Activated naive CD4-positive, alpha-beta T cell treated with anti-CD3 and anti-CD28 coated beads, Interleukin-2, amount 10 ng/mL, durations not matched to agents 7 days and 5 days (primary cell): Measurements from ENCODE around the gene AACS.
"Not testable (repeated sequence)": the region's sequence is repeated elsewhere in the genome, so short reads cannot be mapped to it uniquely, and the experiment has no call there.

Experiments
- CTCF ChIA-PET: fragments of 350-600 bp; sonication (Branson Sonifier 250); formaldehyde crosslinking; loops from one replicate; lab custom pipeline; 2021; ENCODE audit warnings: antibody characterized with exemption; lab: Charles Lee
- DNase-seq: peaks from one replicate; pipeline ENCODE4 v3.0.0-alpha.2; 2020
- H3K27ac Mint-ChIP-seq: one replicate; pipeline ENCODE4 v1.8.0; 2021; ENCODE audit warnings: mild to moderate bottlenecking, moderate library complexity, mixed read lengths
- H3K27me3 Mint-ChIP-seq: one replicate; pipeline ENCODE4 v1.8.0; 2021; ENCODE audit warnings: mild to moderate bottlenecking, mixed read lengths
- H3K36me3 Mint-ChIP-seq: one replicate; pipeline ENCODE4 v1.8.0; 2021; ENCODE audit warnings: mixed read lengths
- H3K4me1 Mint-ChIP-seq: one replicate; pipeline ENCODE4 v1.8.0; 2021; ENCODE audit warnings: mixed read lengths
- H3K4me3 Mint-ChIP-seq: one replicate; pipeline ENCODE4 v1.8.0; 2021; ENCODE audit warnings: mild to moderate bottlenecking, moderate library complexity, mixed read lengths
- H3K9me3 Mint-ChIP-seq: one replicate; pipeline ENCODE4 v1.8.0; 2021; ENCODE audit warnings: mixed read lengths

Gene AACS

DNA sequence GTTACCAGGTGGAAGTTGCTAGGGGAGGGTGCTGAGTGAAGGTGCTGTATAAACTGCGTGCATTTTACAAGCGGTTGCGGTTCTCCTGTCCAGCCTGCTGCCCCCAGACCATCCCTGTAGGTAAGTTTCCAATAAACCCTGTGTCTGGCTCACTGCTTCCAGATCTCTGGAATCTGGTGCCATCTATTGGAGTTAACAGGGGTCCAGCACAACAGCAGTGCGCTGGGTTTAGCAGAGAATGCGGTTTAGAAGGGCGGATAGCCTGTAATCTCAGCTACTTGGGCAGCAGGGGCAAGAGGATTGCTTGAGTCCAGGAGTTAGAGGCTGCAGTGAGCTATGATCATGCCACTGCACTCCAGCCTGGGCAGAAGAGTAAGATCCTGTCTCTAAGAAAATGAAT lies 4.9 kb downstream of the AACS start:
- Mint-ChIP-seq H3K4me3 (no peak overlapping the region), H3K27me3 (peaks cover 4% of the 10 kb centered on the region), H3K4me1 (peaks cover 16% of the 10 kb centered on the region), H3K27ac (no peak overlapping the region), H3K9me3 (no peaks in the 10 kb centered on the region), H3K36me3 (peaks cover 10% of the 10 kb centered on the region)
- CTCF ChIA-PET: interaction anchor here (0.9 kb wide), 1 partner anchor 130 kb away, joined by 4 read pairs; no protein-coding TSS in a partner anchor
- DNase-seq: no peak

DNA sequence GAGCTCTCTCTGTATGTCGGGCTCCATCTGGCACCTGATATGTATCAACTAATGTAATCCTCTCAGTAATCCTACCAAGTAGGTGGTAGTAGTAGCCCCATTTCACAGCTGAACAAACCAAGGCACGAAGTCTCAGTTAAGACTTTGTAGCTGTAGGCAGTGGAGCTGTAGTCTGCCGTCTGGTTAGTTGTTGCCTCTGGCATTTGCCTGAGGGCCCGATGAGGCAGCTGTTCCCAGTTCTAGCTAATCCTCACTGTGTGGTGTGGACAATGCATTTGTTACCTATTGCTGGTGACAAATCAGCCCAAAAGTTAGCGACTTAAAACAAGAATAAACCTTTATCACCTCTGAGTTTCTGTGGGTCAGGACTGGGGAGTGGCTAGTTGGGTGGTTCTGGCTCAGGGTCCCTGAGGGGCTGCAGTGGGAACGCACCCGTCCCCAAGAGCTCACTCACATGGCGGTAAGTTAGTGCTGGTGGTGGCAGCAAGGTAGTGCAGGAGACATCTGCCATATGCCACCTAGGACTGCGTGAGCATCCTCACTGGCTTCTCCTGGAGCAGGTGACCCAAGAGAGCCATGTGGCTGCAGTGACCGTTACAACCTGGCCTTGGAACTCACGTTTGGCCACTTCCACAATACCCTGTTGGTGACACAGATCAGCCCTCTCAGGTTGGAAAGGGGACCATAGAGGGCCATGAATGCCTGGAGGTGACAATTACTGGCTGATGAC lies 5.6 kb downstream of the AACS start:
- no peak overlapping the region for H3K27ac Mint-ChIP-seq
- peaks cover 4% of the 10 kb centered on the region for H3K27me3 Mint-ChIP-seq
- peaks cover 11% of the 10 kb centered on the region for H3K36me3 Mint-ChIP-seq
- peaks cover 16% of the 10 kb centered on the region for H3K4me1 Mint-ChIP-seq
- no peak overlapping the region for H3K4me3 Mint-ChIP-seq
- CTCF ChIA-PET: no interaction called here
- DNase-seq: no peak
- no peaks in the 10 kb centered on the region for H3K9me3 Mint-ChIP-seq

DNA sequence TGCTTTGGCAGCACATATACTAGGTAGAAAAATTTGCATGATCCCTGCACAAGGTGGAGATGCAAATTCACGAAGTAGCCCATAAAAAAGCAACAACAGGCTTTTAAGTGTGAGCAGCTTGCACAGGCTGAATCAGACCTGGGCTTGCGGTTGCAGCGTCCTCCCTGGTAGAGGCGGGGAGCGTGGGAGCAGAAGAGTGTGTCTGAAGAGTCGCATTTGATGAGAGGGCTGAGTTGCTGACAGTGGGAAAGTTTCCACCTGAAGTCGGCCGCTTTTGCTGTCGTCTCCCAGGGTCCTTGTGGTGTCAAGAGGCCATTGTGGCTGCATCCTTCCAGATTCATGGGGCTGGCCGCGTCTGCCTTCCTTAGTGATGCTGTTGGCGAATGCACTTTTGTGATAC lies 6.2 kb downstream of the AACS start:
- CTCF ChIA-PET: no interaction called here
- DNase-seq: no peak

DNA sequence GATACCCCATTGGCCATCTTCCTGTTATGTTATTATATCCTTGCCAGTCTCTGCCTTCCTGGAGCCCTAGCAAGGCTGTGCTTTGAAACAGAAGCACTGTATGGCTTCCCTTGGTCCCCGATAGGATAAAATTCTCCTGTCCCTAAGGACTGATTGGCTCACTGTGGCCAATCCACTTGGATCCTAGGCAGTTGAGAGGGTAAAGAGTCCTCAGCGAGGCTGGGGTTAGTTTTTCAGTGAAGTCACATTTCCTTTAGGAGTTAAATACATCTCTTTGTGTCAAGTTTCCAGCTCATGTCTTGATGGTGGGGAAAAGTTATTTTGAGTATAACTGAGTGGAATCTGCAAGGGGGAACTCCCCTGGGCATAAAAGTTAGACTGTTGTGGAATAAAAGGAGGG lies 7.3 kb downstream of the AACS start:
- no peaks in the 10 kb centered on the region for H3K9me3 Mint-ChIP-seq

More for the DNA sequence above, 6.2 kb downstream of the AACS start:
- Mint-ChIP-seq H3K27ac (no peak overlapping the region), H3K4me1 (peaks cover 12% of the 10 kb centered on the region), H3K36me3 (peaks cover 17% of the 10 kb centered on the region), H3K9me3 (no peaks in the 10 kb centered on the region), H3K27me3 (peaks cover 4% of the 10 kb centered on the region), H3K4me3 (no peak overlapping the region)

DNA sequence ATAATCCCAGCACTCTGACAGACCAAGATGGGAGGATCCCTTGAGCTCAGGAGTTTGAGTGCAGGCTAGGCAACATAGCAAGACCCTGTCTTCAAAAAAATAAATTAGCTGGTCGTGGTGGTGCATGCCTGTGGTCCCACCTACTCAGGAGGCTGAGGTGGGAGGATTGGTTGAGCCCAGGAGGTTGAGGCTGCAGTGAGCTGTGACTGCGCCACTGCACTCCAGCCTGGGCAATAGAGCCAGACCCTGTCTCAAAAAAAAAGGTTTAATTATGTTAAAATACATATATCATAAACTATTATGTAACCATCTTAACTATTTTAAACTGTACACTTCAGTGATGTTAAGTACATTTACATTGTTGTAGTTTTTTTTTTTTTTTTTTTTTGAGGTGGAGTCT lies 9.1 kb downstream of the AACS start:
- peaks cover 23% of the 10 kb centered on the region for H3K36me3 Mint-ChIP-seq
- H3K27ac Mint-ChIP-seq, DNase-seq, H3K4me3 Mint-ChIP-seq, H3K4me1 Mint-ChIP-seq, CTCF ChIA-PET, H3K27me3 Mint-ChIP-seq, H3K9me3 Mint-ChIP-seq: not testable (repeated sequence)

More for the DNA sequence above, 7.3 kb downstream of the AACS start:
- no peak overlapping the region for H3K27ac Mint-ChIP-seq
- CTCF ChIA-PET: no interaction called here
- peaks cover 2% of the 10 kb centered on the region for H3K4me1 Mint-ChIP-seq
- no peak for DNase-seq
- peaks cover 16% of the 10 kb centered on the region for H3K36me3 Mint-ChIP-seq
- no peak overlapping the region for H3K4me3 Mint-ChIP-seq
- no peaks in the 10 kb centered on the region for H3K27me3 Mint-ChIP-seq

DNA sequence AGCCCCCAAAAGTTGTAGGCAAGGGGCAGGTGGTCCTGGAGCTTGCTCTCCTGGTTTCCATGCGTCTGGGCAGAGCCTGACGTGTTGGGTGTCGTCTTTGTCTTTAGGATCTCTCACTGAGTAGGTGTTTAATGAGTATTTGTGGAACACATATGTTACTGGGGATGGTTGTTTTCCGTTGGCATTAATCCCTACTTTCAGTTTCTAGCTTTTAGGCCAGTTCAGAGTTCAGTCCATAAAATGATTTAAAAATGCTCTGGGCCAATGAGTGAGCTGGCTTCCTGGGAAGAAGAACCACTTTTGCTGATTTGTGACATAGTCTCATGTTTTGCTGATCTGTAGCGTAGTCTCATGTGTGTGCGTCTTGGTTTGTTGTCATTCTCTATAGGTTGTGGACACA lies 10.9 kb downstream of the AACS start:
- Mint-ChIP-seq H3K4me3 (no peak overlapping the region), H3K4me1 (no peaks in the 10 kb centered on the region), H3K9me3 (no peaks in the 10 kb centered on the region), H3K36me3 (peaks cover 29% of the 10 kb centered on the region), H3K27ac (no peak overlapping the region), H3K27me3 (no peaks in the 10 kb centered on the region)
- CTCF ChIA-PET: no interaction called here
- no peak for DNase-seq

DNA sequence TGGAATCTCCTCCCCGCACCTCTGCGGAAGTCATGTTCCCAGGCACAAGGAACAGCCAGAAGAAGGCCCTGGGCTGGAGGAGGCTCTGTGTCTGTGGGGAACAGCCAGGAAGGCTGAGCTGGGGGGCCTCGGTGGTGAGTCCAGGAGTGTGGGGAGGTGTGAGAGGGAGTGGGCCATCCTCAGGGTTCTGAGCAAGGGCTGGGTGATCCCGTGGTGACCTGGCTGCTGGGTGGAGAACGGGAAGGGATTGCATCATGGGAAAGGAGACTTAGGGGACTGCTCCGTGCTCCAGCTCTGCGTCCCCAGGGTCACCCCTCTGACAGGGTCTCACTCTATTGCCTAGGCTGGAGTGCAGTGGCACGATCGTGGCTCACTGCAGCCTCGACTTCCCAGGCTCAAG lies 13.8 kb downstream of the AACS start:
- CTCF ChIA-PET: no interaction called here
- no peak for DNase-seq

DNA sequence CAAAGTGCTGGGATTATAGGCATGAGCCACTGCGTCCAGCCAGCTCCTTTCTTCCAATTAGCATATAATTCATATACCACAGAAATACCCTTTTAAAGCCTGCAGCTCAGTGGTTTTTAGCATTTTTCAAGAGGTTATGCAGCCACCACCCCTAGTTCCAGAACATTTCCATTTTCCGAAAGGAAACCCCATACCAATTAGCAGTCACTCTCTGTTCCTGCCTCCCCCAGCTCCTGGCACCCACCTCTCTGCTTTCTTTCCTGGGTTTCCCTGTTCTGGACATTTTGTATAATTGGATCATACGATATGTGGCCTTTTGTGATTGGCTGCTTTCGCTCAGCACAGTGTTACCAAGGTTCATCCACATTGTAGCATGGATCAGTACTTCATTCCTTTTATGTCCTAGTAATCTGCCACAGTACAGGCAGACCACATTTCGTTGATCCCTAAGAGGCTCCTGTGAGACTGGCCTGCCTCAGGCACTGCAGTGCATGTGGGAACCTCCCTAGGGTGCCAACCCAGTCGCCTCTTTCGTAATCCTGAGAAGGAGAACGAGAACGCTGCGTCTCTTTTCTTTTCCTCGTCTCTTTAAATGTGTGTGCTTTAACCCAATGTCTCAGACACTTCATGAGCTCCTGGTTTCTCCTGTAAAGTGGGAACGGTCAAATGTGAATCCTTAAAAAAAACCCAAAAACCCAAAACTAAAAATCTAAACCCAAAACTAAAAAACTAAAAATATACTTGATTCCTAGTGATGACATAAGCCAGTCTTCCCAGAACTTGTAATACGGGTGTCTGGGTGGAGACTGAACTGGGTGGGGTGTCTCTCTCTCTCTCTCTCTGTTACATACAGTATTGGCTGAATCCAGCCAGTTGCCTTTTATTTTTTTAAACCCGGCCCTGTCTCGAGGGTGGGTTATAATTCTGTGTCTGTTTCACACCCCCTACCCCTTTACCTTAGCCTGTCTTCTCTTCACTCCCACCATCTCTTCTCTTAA lies 14.7 kb downstream of the AACS start:
- H3K36me3 Mint-ChIP-seq: peaks cover 28% of the 10 kb centered on the region
- no peak overlapping the region for H3K4me3 Mint-ChIP-seq
- no peak overlapping the region for H3K27ac Mint-ChIP-seq
- H3K9me3 Mint-ChIP-seq: no peaks in the 10 kb centered on the region
- no peaks in the 10 kb centered on the region for H3K4me1 Mint-ChIP-seq
- DNase-seq: no peak
- H3K27me3 Mint-ChIP-seq: no peaks in the 10 kb centered on the region
- CTCF ChIA-PET: no interaction called here

More for the DNA sequence above, 13.8 kb downstream of the AACS start:
- Mint-ChIP-seq H3K27me3 (no peaks in the 10 kb centered on the region), H3K4me1 (no peaks in the 10 kb centered on the region), H3K4me3 (no peak overlapping the region), H3K9me3 (no peaks in the 10 kb centered on the region), H3K27ac (no peak overlapping the region), H3K36me3 (peaks cover 26% of the 10 kb centered on the region)

DNA sequence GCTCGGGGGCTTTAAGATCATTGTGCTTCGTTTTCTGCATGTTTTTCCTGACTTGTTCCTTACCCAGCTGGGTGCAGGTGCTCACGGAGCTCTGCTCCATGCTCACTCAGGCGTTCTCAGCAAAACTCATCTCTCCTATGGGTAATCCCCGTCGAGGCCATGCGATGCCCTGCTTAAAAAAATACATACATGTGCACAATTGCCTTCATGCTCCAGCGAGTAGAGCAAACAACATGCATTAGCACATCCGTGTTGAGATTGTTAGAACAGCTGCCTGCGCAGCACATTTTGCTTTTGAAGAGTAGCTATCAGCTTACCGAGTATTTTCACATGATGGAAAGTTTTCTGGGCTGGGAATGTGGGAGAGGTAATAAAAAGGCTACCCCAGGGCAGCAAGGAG lies 16.2 kb downstream of the AACS start:
- Mint-ChIP-seq H3K4me1 (no peaks in the 10 kb centered on the region), H3K4me3 (no peak overlapping the region), H3K9me3 (no peaks in the 10 kb centered on the region), H3K36me3 (peaks cover 27% of the 10 kb centered on the region), H3K27me3 (no peaks in the 10 kb centered on the region), H3K27ac (peak overlapping the region; percentile 34)
- CTCF ChIA-PET: interaction anchor here (1.0 kb wide), 1 partner anchor 18 kb away, joined by 3 read pairs; no protein-coding TSS in a partner anchor
- no peak for DNase-seq

DNA sequence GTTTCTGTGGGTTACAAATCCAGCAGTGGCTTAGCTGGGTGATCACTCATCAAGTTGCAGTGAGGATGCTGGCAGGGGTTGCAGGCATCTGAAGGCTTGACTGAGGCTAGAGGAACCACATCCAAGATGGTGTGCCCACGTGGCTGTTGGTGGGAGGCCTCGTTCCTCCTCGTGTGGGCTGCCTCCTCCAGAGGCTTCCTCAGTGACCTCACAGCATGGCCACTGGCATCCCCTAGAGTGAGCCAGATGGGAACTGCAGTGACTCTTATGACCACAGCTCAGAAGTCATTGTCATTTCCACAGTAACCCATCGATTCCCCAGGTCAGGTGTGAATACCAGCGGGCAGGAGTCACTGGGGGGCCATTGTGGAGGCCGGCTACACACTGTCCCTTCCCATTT lies 17.8 kb downstream of the AACS start:
- H3K4me1 Mint-ChIP-seq: no peaks in the 10 kb centered on the region
- no peaks in the 10 kb centered on the region for H3K27me3 Mint-ChIP-seq
- H3K27ac Mint-ChIP-seq: no peak overlapping the region
- CTCF ChIA-PET: no interaction called here
- H3K4me3 Mint-ChIP-seq: no peak overlapping the region
- H3K36me3 Mint-ChIP-seq: peaks cover 25% of the 10 kb centered on the region
- DNase-seq: no peak
- no peaks in the 10 kb centered on the region for H3K9me3 Mint-ChIP-seq

DNA sequence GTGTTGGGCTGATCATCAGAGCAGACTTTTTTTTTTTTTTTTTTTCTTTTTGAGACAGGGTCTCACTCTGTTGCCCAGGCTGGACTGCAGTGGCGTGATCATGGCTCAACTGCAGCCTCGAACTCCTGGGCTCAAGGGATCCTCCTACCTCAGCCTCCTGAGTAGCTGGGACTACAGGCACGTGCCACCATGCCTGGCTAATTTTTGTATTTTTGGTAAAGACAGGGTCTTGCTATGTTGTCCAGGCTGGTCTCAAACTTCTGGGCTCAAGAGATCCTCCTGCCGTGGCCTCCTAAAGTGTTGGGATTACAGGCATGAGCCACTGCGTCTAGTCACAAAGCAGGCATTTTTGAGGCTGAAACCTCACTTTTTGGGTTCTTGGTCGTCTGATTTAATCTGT lies 23.0 kb downstream of the AACS start:
- H3K27ac Mint-ChIP-seq, H3K4me3 Mint-ChIP-seq, H3K4me1 Mint-ChIP-seq, H3K9me3 Mint-ChIP-seq, DNase-seq, H3K27me3 Mint-ChIP-seq: not testable (repeated sequence)
- peaks cover 14% of the 10 kb centered on the region for H3K36me3 Mint-ChIP-seq
- CTCF ChIA-PET: interaction anchor here (0.5 kb wide), 1 partner anchor 241 kb away, joined by 3 read pairs; no protein-coding TSS in a partner anchor

DNA sequence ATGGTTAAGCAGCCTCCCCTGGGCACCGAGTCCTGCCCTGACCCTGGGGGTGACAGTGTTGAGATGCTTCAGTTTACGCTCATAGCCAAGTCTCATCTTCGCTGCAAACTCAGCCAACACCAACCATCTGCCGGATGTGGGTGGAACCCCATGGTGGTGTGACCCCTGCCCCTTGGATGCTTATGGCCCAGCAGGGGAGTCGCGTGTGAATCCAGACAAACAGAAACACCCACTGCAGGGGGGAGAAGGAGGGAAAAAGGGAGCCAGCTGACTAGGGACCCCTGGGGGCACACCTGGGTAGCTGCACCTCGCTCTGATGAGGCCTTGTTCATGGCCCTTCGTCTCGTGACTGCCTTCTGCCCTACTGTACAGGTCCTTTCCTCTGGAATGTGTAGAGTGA lies 23.8 kb downstream of the AACS start:
- DNase-seq: no peak
- Mint-ChIP-seq H3K27me3 (no peaks in the 10 kb centered on the region), H3K9me3 (no peaks in the 10 kb centered on the region), H3K4me3 (no peak overlapping the region), H3K36me3 (peaks cover 14% of the 10 kb centered on the region), H3K4me1 (no peaks in the 10 kb centered on the region), H3K27ac (no peak overlapping the region)
- CTCF ChIA-PET: no interaction called here

DNA sequence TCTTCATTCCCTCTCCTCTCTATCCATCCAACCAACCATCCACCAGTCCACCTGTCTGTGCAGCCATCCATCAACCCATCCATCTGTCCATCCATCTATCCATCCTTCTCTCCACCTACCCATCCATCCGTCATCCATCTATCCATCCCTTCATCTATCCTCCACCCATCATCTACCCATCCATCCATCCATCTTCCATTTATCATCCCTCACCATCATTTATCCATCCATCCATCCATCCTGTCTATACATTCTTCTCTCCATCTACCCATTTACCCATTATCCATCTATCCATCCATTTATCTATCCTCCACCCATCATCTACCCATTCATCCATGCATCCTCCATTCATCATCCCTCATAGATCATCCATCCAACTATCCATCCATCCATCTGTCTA lies 24.4 kb downstream of the AACS start:
- H3K27me3 Mint-ChIP-seq: no peaks in the 10 kb centered on the region
- H3K36me3 Mint-ChIP-seq: peaks cover 14% of the 10 kb centered on the region
- no peak for DNase-seq
- H3K4me1 Mint-ChIP-seq: no peaks in the 10 kb centered on the region
- H3K27ac Mint-ChIP-seq: no peak overlapping the region
- CTCF ChIA-PET: no interaction called here
- H3K9me3 Mint-ChIP-seq: no peaks in the 10 kb centered on the region
- H3K4me3 Mint-ChIP-seq: no peak overlapping the region

DNA sequence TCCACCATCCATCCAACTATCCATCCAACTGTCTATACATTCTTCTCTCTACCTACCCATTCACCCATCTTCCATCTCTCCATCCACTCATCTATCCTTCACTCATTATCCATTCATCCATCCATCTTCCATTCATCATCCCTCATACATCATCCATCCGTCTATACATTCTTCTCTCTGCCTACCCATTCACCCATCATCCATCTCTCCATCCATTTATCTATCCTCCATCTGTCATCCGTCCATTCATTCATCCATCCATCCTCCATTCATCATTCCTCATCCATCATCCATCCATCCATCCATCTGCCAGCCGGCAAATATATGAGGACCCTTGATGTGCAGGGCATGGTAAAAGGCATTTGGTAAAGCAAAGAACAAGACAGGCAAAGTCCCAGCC lies 25.2 kb downstream of the AACS start:
- CTCF ChIA-PET: no interaction called here
- H3K9me3 Mint-ChIP-seq: no peaks in the 10 kb centered on the region
- H3K27ac Mint-ChIP-seq: no peak overlapping the region
- no peak overlapping the region for H3K4me3 Mint-ChIP-seq
- H3K36me3 Mint-ChIP-seq: peaks cover 10% of the 10 kb centered on the region
- no peaks in the 10 kb centered on the region for H3K4me1 Mint-ChIP-seq
- H3K27me3 Mint-ChIP-seq: no peaks in the 10 kb centered on the region
- no peak for DNase-seq
